ENCODE measurements around the gene PCED1A. TPM values are rescaled to one million over a fixed set of nuclear protein-coding genes. Genes with fewer than 3 reads are reported as not detected.

The PCED1A gene
- total and polyA plus RNA-seq, 2 of the 8 experiments (the other 6 are each of a cell fraction or from before 2014, with no cell fraction given), result 13.4 to 18.9 TPM

DNA sequence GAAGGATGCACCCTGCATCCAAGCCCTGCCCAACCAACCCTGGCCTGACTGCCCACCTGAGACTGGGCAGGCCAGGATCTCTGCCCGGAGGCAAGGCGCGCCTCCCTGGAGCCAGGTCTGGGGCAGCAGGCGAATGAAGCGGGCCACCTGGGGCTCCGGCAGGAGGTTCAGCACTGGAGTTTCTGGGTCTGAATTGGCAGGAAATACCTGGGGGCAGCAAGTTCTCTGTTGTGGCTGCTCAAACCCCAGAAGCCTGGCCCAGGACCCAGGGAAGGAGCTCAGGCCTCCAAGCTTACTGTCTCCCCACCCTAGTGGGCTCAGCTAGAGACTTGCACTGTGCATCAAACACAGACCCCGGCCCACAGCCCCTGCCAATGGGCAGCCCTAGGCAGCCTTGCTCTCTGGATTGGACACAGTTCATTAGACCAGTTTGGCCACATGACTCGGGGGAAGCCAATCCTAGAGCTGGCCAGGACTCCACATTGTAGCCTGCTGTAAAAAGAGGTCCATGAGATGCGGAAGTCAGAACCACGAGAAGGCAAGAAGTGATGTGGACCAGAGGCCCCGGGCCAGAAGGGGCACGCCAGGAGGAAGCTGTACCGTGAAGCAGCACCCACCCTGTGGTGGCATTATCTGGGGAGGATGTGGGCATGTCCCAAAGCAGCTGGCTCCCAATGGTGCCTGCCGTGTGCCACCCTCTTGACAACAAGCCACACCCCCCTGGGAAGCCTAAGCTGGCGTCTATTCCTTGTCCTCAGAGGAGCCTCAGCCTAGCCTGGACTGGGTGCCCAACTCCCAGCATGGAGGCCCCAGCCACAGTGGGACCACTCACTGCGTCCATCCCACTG lies 43.1 kb downstream of the PCED1A start (continued):
- TF ChIP-seq SIRT6 (IDR thresholded peaks at IDR 0.05; ENCODE audit: low read length) (no peak), ZNF274 (IDR thresholded peaks at IDR 0.05; ENCODE audit: borderline replicate concordance, extremely low read depth, low read length) (no peak), FOSL1 (IDR thresholded peaks at IDR 0.05; ENCODE audit: insufficient read depth, low read depth, low read length) (no peak), JUND (IDR thresholded peaks at IDR 0.05; ENCODE audit: low read length) (no peak), KDM4A (IDR thresholded peaks at IDR 0.05; ENCODE audit: low read depth, low read length, severe bottlenecking) (no peak), POU5F1 (IDR thresholded peaks at IDR 0.05; ENCODE audit: low read depth, low read length) (no peak)

Data from H1 (cell line).